GM10248 (cell line): ENCODE results near the gene RPSA.
"Not testable (repeated sequence)": the region's sequence is repeated elsewhere in the genome, so short reads cannot be mapped to it uniquely, and the experiment has no call there.

Source experiments
- CTCF ChIA-PET: fragments of 300-600 bp; sonication (Branson Sonifier 250); formaldehyde crosslinking; extraction: SDS; loops from one replicate; lab custom pipeline; 2021; ENCODE audit warnings: antibody characterized with exemption; lab: Yijun Ruan, JAX
- POLR2A ChIA-PET: fragments of 350-650 bp; sonication (Branson Sonifier 250); formaldehyde crosslinking; extraction: SDS; loops from one replicate; lab custom pipeline; 2020; ENCODE audit warnings: antibody characterized with exemption; lab: Yijun Ruan, JAX
- DNase-seq: peaks from one replicate; pipeline ENCODE4 v3.0.0; 2012; ENCODE audit errors: extremely low spot score
- CTCF ChIP-seq: IDR thresholded peaks from 2 replicates; pipeline ENCODE4 v1.5.1; 2012; ENCODE audit warnings: mild to moderate bottlenecking, low read depth; ENCODE audit errors: extremely low read depth, missing control alignments, control extremely low read depth

Gene RPSA

GRCh38 chr3:39414421-39414907 lies 7.9 kb downstream of the RPSA start:
- CTCF ChIA-PET = interaction anchor here (1.1 to 3.9 kb wide), 5 partner anchors 7 to 349 kb away, joined by 3 to 20 read pairs (median 4); partner anchors contain the start of gene RPSA
- no peak for TF ChIP-seq CTCF
- POLR2A ChIA-PET = interaction anchor here (1.1 to 1.6 kb wide), 3 partner anchors 8 to 17 kb away, joined by 5 to 6 read pairs (median 5); partner anchors contain the start of gene RPSA
- no peak for DNase-seq

- ChIA-PET POLR2A (interaction anchor here (0.7 to 1.6 kb wide), 4 partner anchors 9 to 120 kb away, joined by 3 to 6 read pairs (median 5); partner anchors contain the start of gene RPSA), CTCF (interaction anchor here (1.1 to 3.9 kb wide), 6 partner anchors 7 to 350 kb away, joined by 3 to 20 read pairs (median 4); partner anchors contain the start of gene RPSA)
- not testable (repeated sequence) for DNase-seq
Measured at GRCh38 chr3:39415302-39415701, 8.8 kb downstream of the RPSA start.

GRCh38 chr3:39415983-39416382 lies 9.5 kb downstream of the RPSA start:
- DNase-seq = no peak
- TF ChIP-seq CTCF = no peak
- POLR2A ChIA-PET = interaction anchor here (1.6 kb wide), 1 partner anchor 8 kb away, joined by 5 read pairs; no protein-coding TSS in a partner anchor
- CTCF ChIA-PET = interaction anchor here (0.8 to 3.9 kb wide), 9 partner anchors 8 to 766 kb away, joined by 3 to 20 read pairs (median 3); partner anchors contain the start of gene RPSA

DNA sequence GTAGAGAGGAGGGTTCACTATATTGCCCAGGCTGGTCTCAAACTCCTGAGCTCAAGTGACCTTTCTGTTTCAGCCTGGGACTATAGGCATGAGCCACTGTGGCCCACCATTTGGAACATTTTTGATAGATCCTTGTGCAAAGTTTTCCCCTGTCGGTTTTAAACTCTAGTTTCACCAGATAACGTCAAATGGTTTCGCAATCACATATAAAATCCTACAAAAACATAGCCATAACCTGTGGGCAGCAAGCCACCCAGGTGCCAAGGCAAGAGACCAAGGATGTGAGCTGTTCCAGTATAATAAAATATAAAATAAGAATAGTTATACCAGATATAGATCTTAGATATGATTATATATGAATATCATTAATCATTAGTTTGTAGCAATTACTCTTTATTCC lies 10.5 kb downstream of the RPSA start:
- CTCF ChIA-PET = interaction anchor here (0.8 to 3.9 kb wide), 9 partner anchors 9 to 770 kb away, joined by 3 to 20 read pairs (median 3); partner anchors contain the start of gene RPSA
- POLR2A ChIA-PET = interaction anchor here (0.6 kb wide), 1 partner anchor 8 kb away, joined by 14 read pairs; no protein-coding TSS in a partner anchor
- DNase-seq = not testable (repeated sequence)

DNA sequence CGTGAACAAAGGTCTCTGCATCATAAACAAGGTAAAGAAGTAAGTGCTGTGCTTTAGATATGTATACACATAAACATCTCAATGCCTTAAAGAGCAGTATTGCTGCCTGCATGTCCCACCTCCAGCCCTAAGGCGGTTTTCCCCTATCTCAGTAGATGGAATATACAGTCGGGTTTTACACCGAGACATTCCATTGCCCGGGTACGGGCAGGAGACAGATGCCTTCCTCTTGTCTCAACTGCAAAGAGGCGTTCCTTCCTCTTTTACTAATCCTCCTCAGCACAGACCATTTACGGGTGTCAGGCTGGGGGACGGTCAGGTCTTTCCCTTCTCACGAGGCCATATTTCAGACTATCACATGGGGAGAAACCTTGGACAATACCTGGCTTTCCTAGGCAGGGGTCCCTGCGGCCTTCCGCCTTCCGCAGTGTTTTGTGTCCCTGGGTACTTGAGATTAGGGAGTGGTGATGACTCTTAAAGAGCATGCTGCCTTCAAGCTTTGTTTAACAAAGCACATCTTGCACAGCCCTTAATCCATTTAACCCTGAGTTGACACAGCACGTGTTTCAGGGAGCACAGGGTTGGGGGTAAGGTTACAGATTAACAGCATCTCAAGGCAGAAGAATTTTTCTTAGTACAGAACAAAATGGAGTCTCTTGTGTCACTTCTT lies 12.2 kb downstream of the RPSA start:
- POLR2A ChIA-PET, DNase-seq, CTCF ChIA-PET: not testable (repeated sequence)

DNA sequence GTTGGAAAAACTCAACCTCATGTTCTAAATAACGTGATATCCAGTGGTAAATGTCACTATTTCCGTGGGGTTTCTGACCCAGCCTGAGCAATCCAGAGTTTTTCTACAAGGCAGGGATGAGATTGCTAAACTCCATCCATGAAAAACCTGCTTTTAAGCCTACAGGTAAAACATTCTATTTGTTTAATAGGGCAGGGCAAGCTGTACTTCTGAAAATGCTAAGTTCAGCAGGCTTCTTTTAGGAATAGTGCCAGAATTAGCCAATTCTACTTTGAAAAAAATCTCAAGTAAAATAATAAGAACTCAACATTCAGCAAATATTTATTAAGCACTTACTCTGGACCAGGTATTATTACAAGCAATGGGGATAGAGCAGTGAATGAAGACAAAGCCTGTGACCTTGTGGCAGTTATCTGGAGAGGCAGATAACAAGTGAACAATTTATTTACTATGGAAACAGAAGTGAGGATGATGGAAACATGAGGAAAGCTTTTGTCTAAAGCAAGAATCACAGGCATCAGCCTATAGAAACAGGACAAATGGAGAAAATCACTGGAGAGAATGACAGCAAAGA lies 13.3 kb downstream of the RPSA start:
- no peak for TF ChIP-seq CTCF
- POLR2A ChIA-PET = no interaction called here
- no peak for DNase-seq
- CTCF ChIA-PET = no interaction called here

DNA sequence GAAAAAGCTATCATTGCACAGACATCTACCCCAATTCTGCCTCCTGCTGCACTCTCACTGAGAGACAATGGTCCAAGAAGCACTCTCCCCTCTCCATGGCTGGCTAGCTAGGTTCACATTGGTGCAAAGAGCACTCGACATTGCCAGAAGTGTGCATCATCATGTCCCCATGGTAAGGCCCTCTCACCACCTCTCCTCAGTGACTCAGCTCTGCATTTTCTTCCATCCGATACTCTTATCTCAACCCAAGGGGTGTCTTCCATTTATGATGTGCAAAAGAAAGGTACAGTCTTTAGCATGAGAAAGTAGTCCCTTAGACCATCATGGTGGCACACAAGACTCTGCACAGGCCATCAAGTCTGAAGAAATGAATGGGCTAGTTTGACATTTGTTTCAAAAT lies 14.0 kb downstream of the RPSA start:
- ChIA-PET POLR2A (no interaction called here), CTCF (no interaction called here)
- no peak for DNase-seq
- no peak for TF ChIP-seq CTCF

GRCh38 chr3:39423436-39423970 lies 17.0 kb downstream of the RPSA start:
- CTCF ChIA-PET = interaction anchor here (1.4 to 1.8 kb wide), 2 partner anchors 24 to 29 kb away, joined by 4 read pairs; no protein-coding TSS in a partner anchor

More at GRCh38 chr3:39423436-39423970, 17.0 kb downstream of the RPSA start:
- no peak for TF ChIP-seq CTCF
- POLR2A ChIA-PET = interaction anchor here (0.7 to 1.5 kb wide), 2 partner anchors 8 to 1436 kb away, joined by 4 to 5 read pairs; no protein-coding TSS in a partner anchor
- no peak for DNase-seq
